Stimulated activated CD4-positive, alpha-beta T cell treated with anti-CD3 and anti-CD28 coated beads, TNF-alpha, amount 100 ng/mL, for 24 hours (primary cell): ENCODE data around the gene CHRM1.
"Not testable (repeated sequence)": the region's sequence is repeated elsewhere in the genome, so short reads cannot be mapped to it uniquely, and the experiment has no call there.

ENCODE experiments used
- DNase-seq, 3 experiments: peaks; one replicate each; pipeline ENCODE4 v3.0.0-alpha.2; 2020; ENCODE audit warnings: low read depth in 3 of 3

CHRM1 gene

GRCh38 chr11:62921201-62921572 lies at the start of gene CHRM1:
Gene CHRM1 (minus strand): TSS chr11:62921363. CDS start chr11:62911100, 10,263 bp downstream.
- no peak for DNase-seq

GRCh38 chr11:62965574-62965973 lies 44.4 kb upstream of the CHRM1 start:
- DNase-seq, result no peak

- no peak for DNase-seq
Observed at GRCh38 chr11:62962391-62962790, 41.2 kb upstream of the CHRM1 start.

GRCh38 chr11:62961017-62961570 lies 39.9 kb upstream of the CHRM1 start:
- DNase-seq, result no peak

- no peak for DNase-seq
Observed at GRCh38 chr11:62959422-62959980, 38.3 kb upstream of the CHRM1 start.

- DNase-seq, result no peak
Observed at GRCh38 chr11:62958547-62959421, 37.6 kb upstream of the CHRM1 start.

- DNase-seq, result no peak
Observed at GRCh38 chr11:62957147-62957546, 36.0 kb upstream of the CHRM1 start.

- DNase-seq, result no peak
Observed at GRCh38 chr11:62954478-62954877, 33.3 kb upstream of the CHRM1 start.

GRCh38 chr11:62953811-62954210 lies 32.6 kb upstream of the CHRM1 start:
- no peak for DNase-seq

GRCh38 chr11:62948765-62949320 lies 27.7 kb upstream of the CHRM1 start:
- no peak for DNase-seq

- not testable (repeated sequence) for DNase-seq
Observed at GRCh38 chr11:62945538-62945937, 24.4 kb upstream of the CHRM1 start.

- not testable (repeated sequence) for DNase-seq
Observed at GRCh38 chr11:62937528-62937927, 16.4 kb upstream of the CHRM1 start.

GRCh38 chr11:62934496-62934785 lies 13.3 kb upstream of the CHRM1 start:
- DNase-seq, result no peak

- no peak for DNase-seq
Observed at GRCh38 chr11:62933750-62934495, 12.8 kb upstream of the CHRM1 start.

GRCh38 chr11:62933285-62933684 lies 12.1 kb upstream of the CHRM1 start:
- DNase-seq, result no peak

GRCh38 chr11:62931499-62932278 lies 10.5 kb upstream of the CHRM1 start:
- DNase-seq, result no peak

- no peak for DNase-seq
Observed at GRCh38 chr11:62930666-62931065, 9.5 kb upstream of the CHRM1 start.

- no peak for DNase-seq
Observed at GRCh38 chr11:62930157-62930556, 9.0 kb upstream of the CHRM1 start.

- no peak for DNase-seq
Observed at GRCh38 chr11:62928011-62928410, 6.8 kb upstream of the CHRM1 start.

GRCh38 chr11:62926680-62927455 lies 5.7 kb upstream of the CHRM1 start:
- DNase-seq, result no peak
